ENCODE measurements around the gene LAMB2.

GRCh38 chr3:49173116-49173791, 40.4 kb upstream of the LAMB2 start:
- no peak for TF ChIP-seq CTCF (IDR thresholded peaks at IDR 0.05)
- TF ChIP-seq POLR2A (IDR thresholded peaks at IDR 0.05) = no peak
